NCI-H128 (cell line): ENCODE measurements around the gene ZDHHC11.
"Not testable (repeated sequence)": the region's sequence is repeated elsewhere in the genome, so short reads cannot be mapped to it uniquely, and the experiment has no call there.

Experiments used
- DNase-seq: peaks from one replicate; lab custom pipeline; 2025; ENCODE audit not compliant: unreplicated experiment; lab: John Stamatoyannopoulos, UW

Gene ZDHHC11

GRCh38 chr5:763397-763796 is 87.4 kb downstream of the ZDHHC11 start:
- DNase-seq, result no peak

GRCh38 chr5:762996-763395 is 87.8 kb downstream of the ZDHHC11 start:
- DNase-seq, result not testable (repeated sequence)

GRCh38 chr5:761854-762710 is 88.7 kb downstream of the ZDHHC11 start:
- no peak for DNase-seq

GRCh38 chr5:761059-761771 is 89.6 kb downstream of the ZDHHC11 start:
- DNase-seq, result no peak

GRCh38 chr5:760363-761058 is 90.3 kb downstream of the ZDHHC11 start:
- no peak for DNase-seq

GRCh38 chr5:759781-760362 is 90.9 kb downstream of the ZDHHC11 start:
- no peak for DNase-seq

- DNase-seq, result no peak
These were observed 91.6 kb downstream of the ZDHHC11 start for GRCh38 chr5:759111-759751.

GRCh38 chr5:758698-759053 is 92.1 kb downstream of the ZDHHC11 start:
- no peak for DNase-seq

DNA sequence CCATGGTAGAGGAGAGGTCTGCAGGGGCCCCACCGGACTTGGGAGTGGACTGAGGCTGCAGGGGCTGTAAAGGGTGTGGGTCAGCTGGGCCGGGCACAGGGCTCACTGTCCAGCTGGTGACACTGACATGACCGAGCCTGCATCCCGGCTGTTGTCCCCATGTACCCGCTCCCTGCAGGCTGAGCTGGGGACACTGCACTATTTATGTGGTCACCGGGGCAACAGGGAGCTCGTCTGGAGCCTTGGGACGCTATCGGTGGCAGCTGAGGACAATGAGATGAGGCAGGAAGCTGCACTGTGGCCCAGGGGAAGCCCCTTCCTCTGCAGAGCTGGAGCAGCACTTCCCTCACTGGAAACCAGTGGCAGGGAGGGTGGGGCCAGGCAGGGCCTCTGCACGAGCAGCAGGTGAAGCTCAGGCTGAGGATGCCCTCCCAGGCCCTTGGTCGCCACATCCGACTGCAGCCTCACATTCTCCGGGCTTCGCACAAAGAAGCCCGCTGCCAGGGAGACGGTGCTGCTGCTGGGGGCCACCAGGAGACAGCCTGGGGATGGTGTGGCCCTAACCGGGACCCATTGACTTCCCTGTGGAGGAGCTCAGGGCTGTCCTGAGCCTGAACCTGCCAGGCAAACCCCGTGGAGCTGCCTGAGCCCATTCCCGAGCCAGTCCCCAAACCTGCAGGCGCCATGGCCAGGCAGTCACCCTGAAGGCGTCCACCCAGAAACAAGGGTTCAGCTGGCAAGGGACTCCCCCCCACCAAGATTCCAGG is 92.7 kb downstream of the ZDHHC11 start:
- DNase-seq, result no peak

DNA sequence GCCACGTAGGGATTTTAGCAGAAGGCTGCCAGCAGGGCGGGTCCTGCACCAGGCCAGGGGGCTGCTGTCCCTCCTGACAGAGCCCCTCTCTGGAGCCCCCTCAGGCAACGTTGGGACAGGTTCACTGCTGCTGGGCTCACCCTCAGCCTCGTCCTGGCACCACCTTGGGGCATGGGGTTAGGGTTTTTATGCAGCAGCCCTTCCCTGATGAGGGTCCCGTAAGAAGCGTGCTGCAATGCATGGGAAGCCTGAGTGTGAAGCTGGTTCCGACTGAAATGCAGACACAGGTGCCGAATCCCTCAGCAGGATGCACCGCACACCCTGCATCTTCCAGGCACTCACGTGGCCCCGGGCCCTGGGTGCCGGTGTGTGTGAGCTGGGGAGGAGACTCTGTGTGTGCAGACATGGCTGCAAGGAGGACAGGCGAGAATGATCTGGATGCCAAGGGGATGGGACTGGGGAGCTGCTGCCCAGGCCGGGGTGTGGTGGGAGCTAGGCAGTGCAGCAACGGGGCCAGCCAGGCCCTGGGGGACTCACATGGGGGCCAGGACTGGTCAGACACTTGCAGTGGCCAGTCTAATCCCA is 93.3 kb downstream of the ZDHHC11 start:
- no peak for DNase-seq

GRCh38 chr5:756865-757345 is 93.9 kb downstream of the ZDHHC11 start:
- DNase-seq, result no peak

- DNase-seq, result no peak
These were observed 94.6 kb downstream of the ZDHHC11 start for GRCh38 chr5:756171-756570.

DNA sequence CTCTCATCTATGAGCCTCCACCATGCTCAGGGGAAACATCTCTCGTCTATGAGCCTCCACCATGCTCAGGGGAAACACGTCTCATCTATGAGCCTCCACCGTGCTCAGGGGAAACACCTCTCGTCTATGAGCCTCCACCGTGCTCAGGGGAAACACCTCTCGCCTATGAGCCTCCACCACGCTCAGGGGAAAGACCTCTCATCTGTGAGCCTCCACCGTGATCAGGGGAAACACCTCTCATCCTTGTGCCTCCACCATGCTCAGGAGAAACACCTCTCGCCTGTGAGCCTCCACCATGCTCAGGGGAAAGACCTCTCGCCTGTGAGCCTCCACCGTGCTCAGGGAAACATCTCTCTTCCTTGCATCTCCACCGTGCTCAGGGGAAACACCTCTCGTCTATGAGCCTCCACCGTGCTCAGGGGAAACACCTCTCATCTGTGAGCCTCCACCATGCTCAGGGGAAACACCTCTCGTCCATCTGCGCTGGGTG is 96.6 kb downstream of the ZDHHC11 start:
- DNase-seq, result not testable (repeated sequence)

GRCh38 chr5:753567-754142 is 97.1 kb downstream of the ZDHHC11 start:
- DNase-seq, result not testable (repeated sequence)

- DNase-seq, result not testable (repeated sequence)
These were observed 98.2 kb downstream of the ZDHHC11 start for GRCh38 chr5:752532-753115.

- not testable (repeated sequence) for DNase-seq
These were observed 98.8 kb downstream of the ZDHHC11 start for GRCh38 chr5:751992-752391.

- DNase-seq, result no peak
These were observed 99.3 kb downstream of the ZDHHC11 start for GRCh38 chr5:751496-751895.

DNA sequence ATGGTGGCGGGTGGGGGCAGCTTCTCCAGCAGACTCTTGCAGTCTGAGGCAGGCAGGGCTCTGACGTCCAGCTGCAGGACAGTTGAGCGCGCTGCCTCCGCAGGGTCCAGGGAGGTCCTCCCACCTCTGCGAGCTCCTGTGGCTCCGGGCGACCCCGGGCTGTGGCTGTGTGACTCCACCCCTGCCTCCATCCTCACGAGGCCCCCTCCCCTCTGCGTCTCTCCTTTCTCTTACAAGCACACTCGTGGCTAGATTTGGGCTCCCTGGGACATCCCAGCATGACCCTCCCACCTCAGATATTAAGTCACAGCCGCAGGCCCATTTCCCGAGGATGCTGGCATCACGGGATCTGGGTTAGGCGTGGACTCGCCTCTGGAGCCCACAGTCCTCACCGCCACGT is 100.6 kb downstream of the ZDHHC11 start:
- DNase-seq, result not testable (repeated sequence)
